ENCODE measurements around the gene PSG7.
"Not testable (repeated sequence)": the region's sequence is repeated elsewhere in the genome, so short reads cannot be mapped to it uniquely, and the experiment has no call there.

Gene PSG7

DNA sequence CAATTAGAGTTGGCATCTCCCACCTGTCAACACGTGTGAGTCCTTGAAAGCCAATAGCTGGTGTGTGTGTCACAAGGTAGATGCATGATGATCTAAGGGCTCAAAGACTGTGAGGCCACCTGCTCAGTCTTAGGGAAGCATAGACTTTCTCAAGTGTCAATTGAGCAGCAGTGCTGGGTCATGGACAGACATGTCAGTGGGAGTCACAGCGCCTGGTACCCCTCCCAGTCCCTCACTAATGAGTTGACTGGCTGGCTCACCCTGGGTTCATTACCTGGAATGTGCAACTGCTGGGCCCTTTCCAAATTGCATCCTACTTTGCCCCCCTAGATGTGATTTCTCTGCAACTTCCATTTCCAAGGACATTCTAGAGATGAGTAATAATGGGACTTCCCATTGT, 10.2 kb downstream of the PSG7 start:
- TF ChIP-seq POLR2AphosphoS5 (IDR thresholded peaks at IDR 0.05; ENCODE audit: low read depth, low read length), result no peak
- no peak for TF ChIP-seq POLR2A (IDR thresholded peaks at IDR 0.05; ENCODE audit: low read depth, low read length)
- TF ChIP-seq TAF1 (IDR thresholded peaks at IDR 0.05; ENCODE audit: borderline replicate concordance, low read depth, low read length), result no peak
- FAIRE-seq (no peak), DNase-seq (ENCODE audit: insufficient read length) (no peak)

DNA sequence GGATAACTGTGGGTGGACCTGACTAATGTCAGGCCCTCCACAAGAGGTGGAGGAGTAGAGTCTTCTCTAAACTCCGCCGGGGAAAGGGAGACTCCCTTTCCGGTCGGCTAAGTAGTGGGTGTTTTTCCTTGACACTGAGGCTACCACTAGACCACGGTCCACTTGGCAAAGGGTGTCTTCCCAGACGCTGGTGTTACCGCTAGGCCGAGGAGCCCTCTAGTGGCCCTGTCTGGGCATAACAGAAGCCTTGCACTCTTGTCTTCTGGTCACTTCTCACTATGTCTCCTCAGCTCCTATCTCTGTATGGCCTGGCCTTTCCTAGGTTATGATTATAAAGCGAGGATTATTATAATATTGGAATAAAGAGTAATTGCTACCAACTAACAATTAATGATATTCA, 13.9 kb downstream of the PSG7 start:
- FAIRE-seq; DNase-seq (ENCODE audit: insufficient read length): not testable (repeated sequence)

DNA sequence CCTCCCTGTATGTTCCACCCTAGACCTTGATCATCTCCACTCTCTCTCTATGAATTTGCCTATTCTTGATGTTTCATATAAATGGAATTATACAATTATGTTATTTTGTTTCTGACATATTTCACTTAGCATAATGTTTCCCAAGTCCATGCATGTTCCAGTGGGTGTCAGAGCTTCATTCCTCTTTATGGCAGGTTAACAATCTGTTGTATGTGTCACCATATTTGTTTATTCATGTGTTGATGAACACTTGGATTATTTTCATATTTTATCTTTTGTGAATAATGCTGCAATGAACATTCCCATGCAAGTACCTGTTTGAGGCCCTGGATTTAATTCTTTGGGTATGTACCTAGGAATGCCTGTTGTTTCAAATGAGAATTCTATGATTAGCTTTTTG, 16.0 kb downstream of the PSG7 start:
- not testable (repeated sequence) for FAIRE-seq

DNA sequence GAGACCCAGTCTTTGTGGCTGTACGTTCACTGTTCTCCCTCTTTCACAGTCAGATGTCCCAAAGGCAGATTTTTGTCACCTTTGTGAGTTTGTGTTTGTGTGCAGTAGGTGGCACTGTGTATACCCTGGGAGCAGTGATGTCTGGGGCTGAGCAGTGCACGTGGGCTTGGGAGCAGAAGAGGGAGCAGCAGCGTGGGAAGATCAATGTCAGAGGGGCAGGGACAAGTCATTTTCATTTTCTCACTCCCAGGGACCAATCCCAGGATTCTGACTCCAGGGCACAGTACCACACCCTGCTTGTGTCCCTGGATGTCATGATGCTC, 17.3 kb downstream of the PSG7 start:
- FAIRE-seq (no peak), DNase-seq (ENCODE audit: insufficient read length) (no peak)

More for the DNA sequence above, 16.0 kb downstream of the PSG7 start:
- not testable (repeated sequence) for DNase-seq (ENCODE audit: insufficient read length)

DNA sequence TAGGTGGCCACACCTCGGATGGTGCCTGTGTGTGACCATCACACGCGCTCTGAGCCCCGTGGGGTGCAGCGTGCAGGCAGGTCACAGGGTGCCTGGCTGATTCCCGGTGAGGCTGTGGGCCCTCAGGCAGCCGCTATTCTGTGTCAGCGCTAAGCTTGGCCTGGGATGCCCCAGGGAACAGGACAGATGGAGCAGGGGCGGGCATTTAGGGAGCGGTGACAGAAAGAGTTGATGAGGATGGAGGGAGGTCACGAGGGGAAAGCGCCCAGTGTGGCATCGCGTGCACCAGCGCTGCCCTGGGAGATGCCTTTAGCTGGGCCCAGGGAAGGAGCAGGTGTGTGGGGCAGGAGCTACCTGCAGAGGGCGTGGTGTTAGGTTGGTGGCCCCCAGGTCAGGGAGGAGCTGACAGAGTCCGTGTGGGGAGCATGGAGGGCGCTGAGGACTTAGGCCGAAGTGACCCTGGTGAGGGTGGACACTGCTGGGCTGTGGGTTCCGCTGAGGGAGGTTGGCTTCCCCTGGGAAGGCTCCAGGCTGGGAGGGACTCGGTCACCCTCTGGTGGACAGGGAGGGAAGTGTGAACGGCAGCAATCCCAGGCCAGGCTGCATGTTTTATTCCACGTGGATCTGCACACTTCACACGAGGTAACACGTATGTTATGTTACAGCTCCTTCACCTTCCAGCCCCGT, 17.8 kb downstream of the PSG7 start:
- FAIRE-seq; DNase-seq (ENCODE audit: insufficient read length): not testable (repeated sequence)

More for the DNA sequence above, 17.3 kb downstream of the PSG7 start:
- TF ChIP-seq POLR2AphosphoS5 (IDR thresholded peaks at IDR 0.05; ENCODE audit: low read depth, low read length), result no peak

DNA sequence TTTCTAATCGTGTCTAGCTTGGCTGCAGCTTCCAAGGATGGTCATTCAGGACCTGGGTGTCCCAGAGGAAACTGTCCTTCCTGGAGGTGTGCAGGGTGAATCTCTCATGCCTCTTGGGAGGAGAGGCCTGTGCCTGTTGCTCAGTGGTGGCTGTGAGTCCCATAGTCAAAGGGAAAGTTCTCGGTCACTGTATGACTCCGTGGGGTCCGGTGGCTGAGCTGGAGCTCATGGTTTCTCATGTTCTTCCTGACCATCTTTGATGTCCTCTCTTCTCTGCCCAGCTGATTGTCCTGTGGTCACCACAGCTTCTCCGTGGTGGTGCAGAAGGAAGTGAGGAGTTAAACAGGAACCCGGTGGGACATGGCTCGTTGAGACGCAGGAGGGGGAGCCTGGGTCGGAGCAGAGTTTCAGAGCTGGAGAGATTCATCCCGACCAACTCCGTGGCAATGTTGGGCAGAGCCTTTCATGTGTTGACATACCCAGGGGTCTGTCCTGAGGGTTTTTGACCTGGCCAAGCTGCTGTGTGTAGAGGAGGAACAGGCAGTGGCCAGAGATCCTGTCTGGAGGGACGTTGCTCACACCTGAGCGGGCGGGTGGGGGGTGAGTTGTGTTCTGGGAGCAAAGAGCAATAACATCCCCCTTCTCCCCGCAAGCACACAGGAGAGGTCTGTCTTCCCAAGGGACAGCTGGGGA, 18.5 kb downstream of the PSG7 start:
- FAIRE-seq; DNase-seq (ENCODE audit: insufficient read length): not testable (repeated sequence)

DNA sequence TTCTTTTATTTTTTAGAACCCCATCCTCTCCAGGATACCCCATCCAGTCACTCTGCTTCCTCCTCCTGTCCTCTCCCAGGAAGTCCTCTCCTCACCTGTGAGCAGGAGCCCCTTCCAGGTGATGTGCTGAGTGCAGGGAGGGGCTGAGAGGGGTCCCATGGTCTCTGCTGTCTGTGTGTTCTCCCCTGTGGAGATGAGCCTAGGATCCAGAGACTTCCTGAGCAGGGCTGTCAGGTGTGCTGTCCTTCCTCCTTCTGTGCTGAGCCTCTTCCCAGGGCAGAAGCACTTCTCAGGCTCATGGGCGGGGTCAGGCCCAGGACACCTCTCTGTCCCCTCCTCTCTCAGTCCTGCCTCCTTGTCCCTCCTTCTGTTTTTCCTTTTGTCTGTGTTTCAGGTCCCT, 19.4 kb downstream of the PSG7 start, which contains the start of gene PSG6:
Gene PSG6 (minus strand): TSS at position 261 of the 400 bp plus-strand sequence. CDS start 102 bp downstream, at position 159.
- FAIRE-seq; DNase-seq (ENCODE audit: insufficient read length): not testable (repeated sequence)

DNA sequence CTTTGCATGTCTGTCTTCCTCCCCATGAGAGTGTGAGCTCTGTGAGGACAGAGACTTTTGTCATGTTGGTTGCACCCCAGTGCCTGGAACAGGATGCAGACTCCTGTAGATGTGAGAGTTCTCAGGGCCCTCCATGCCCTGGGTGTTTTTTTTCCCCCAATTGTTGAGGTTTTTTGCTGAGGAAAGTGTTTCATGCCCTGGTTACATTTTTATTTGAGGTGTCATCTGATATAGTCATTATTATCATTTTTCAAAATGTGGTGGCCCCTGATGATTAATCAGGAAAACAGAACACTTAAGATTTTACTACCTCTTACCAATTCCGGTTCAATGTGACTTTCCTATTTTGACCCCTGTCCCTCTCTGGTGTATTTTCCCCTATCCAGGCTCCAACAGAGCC, 20.1 kb downstream of the PSG7 start:
- not testable (repeated sequence) for DNase-seq (ENCODE audit: insufficient read length); FAIRE-seq

DNA sequence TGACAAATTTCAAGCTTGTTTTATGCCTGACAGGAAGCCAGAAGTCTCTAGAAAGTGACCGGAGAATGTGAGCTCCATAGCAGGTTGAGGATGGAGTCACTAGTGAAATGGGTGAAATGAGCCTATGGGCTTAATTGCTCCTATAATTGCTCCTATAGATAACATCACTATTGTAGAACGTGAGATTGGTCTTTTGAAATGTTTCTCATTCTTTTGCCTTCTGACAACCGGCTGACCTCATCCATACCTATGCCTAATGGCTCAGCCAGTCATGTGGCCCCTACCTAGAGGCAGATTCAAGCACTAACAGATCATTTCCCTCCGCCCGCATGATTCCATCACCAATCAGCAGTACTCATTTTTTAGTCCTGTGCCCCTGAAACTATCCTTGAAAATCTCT, 23.5 kb downstream of the PSG7 start:
- not testable (repeated sequence) for DNase-seq (ENCODE audit: insufficient read length); FAIRE-seq

DNA sequence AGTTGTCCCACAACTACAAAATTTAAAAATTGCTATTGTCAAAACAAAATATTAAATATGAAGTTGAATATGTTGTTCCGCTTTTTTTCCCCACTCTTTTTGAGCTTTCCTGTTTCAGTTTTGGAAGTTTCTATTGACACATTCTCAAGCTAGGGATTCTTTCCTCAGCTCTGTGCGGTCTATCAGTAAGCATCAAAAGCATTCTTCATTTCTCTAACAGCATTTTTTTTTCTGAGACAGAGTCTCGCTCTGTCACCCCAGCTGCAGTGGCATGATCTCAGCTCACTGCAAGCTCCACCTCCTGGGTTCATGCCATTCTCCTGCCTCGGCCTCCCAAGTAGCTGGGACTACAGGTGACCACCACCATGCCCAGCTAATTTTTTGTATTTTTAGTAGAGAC, 24.1 kb downstream of the PSG7 start:
- not testable (repeated sequence) for FAIRE-seq

DNA sequence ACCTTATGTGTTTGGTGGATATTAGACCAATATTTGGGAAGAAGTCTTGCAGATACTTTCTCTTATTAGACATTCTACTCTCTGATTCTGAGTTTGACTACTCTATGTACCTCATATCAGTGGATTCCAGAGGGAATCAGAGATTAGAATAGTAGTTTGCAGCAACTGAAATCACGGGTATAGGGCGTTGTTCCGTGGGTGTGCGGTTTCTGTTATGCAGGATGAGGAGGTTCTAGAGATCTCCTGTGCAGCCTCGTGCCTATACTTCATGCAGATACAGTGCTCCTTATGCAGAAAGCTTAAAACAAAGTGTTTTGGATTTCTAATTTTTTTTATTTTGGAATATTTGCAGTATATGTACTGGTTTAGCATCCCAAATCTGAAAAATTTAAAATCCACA, 25.3 kb downstream of the PSG7 start:
- not testable (repeated sequence) for DNase-seq (ENCODE audit: insufficient read length); FAIRE-seq

More for the DNA sequence above, 24.1 kb downstream of the PSG7 start:
- DNase-seq (ENCODE audit: insufficient read length), result not testable (repeated sequence)

DNA sequence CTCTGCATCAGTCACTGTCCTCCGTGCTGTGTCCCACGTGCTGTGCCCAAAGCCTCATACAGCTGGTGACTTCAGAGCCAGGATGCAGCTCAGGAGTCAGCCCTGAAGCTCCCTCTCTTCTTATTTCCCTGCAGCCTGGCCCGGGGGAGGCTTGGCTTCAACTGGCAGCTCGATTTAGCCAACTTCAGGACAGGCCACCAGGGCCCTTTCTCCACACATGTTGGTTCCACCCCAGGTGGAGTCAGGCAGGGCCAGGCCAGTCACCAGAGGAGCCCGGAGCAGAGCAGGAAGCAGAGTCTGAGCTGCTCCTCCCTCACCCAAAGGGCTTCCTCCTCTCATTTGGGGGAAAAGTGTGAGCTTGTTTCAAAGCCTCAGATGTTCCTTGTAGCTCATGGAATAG, 30.8 kb downstream of the PSG7 start:
- not testable (repeated sequence) for DNase-seq (ENCODE audit: insufficient read length); FAIRE-seq

DNA sequence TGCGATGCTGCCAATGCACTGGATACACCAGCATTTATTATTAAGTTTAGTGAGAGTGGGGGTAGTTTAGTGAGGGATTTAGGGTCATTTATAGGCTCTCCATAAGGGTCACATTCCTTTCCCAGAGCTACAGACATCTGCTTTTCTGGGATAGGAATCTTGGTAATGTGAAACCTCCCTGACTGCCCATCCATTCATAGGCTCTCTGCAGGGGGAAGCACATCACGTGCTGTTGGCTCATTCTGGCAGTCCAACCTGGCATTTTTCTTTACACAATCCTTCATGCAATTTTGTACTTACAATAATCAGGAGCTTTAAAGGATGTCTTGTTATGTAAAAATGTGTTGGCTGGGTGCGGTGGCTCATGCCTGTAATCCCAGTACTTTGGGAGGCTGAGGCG, 36.4 kb downstream of the PSG7 start:
- not testable (repeated sequence) for FAIRE-seq; DNase-seq (ENCODE audit: insufficient read length)

DNA sequence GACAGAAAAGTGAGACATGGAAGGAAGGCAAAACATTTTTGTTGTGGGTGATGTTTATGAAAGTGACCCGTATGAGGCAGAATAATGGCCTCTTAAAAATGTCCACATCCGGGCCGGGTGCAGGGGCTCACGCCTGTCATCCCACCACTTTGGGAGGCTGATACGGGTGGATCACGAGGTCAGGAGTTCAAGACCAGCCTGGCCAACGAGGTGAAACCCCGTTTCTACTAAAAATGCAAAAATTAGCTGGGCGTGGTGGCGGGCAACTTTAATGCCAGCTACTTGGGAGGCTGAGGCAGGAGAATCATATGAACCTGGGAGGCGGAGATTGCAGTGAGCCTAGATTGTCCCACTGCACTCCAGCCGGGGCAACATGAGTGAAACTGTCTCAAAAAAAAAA, 37.3 kb downstream of the PSG7 start:
- not testable (repeated sequence) for DNase-seq (ENCODE audit: insufficient read length); FAIRE-seq

DNA sequence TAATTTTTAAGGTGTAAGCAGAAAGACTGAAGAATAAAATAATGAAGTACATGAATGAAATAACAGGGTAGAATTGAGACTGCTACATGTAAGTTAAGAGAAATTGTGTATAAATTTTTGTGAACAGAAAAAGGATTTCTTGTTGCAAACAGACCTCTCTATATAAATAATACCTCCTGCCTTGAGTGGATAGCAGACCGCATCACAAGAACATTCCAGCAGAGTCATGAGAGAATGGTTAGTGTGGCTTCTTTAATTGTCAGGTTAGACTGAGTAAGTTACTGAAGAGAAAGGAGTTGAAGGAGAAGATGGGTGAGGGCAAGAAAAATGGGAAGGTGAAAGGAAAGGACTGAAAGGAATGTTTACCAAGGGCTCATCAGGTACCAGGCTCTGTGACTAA, 37.9 kb downstream of the PSG7 start:
- not testable (repeated sequence) for DNase-seq (ENCODE audit: insufficient read length); FAIRE-seq

DNA sequence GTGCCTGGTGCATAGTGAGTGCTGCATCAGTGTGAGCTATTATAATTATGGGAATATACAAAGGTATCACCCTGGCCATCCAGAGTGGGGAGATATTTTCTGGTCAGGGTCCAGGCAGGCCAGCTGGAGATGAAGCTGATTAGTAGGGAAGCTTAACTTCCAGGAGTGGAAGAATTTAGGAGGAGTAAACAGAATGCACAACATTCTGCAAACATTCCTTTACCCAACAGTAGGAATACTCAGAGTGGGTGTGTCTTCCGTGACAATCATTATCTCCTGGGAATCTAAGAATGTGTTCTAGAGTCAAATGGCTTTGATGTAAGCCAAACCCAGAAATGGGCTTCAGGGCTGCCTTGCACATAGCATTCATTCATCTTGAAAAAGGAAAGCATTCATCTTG, 38.4 kb downstream of the PSG7 start:
- not testable (repeated sequence) for FAIRE-seq; DNase-seq (ENCODE audit: insufficient read length)

DNA sequence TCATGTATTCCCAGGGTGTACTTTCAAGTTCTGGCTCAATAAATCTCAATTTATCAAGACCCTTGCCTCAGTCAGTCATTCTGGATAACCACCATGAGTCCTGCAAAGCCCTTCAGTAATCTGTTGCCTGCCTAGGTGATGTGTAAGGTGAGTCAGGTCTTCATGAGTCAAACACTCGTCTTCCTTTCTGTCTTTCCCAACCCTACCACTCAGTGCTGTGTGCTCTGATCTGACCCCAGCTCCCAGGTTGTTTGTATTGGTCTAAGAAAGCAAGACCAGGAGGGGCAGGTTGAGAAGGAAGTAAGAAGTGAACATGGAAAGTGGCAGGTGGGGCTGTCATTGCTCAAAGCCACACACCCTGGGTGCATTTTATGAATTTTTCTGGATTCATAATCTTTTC, 39.3 kb downstream of the PSG7 start:
- not testable (repeated sequence) for FAIRE-seq; DNase-seq (ENCODE audit: insufficient read length)

DNA sequence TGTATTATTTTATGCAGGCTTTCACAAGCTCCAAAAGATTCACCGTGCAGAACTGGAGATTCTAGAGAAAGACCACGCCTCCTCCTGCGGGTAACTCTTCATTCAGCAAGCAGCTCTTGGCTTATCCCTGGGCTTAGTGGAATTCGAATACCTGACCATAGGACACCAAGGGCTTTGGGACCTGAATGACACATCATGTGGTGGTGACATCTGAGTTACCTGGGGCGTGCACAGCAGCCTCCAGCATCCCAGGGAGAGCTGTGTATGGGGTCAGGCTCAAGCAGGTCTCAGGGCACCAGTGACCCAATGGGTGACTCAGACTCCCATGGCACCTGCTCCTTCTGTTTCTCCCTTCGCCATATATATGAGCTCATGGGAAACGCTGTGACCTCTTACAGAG, 46.6 kb downstream of the PSG7 start:
- not testable (repeated sequence) for FAIRE-seq; DNase-seq (ENCODE audit: insufficient read length)

DNA sequence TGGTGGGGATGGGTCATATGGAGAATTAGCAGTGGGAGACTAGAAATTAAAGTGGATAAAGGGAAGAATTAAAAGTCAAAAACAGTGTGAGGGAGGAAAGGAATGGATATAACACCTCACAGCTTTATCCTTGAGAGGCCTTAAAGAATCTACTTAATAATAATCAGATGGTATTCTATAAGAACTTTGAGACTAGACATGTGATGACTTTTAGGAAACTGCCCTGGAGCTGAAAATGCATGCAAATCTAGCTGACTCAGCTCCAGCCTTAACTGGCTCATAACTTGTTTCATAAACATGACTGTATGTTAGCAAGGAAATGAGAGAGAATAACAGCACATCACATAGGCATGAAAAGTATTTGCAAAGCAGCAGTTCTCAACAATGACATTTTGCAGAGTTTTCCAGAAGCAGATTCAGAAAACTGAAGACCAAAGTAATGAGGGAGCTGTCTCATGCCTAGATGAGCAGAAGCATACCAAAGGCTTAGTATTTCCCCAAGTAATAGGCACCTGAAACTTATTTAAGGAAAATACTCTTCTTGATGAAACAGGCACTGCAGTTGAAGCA, 49.0 kb downstream of the PSG7 start:
- DNase-seq (ENCODE audit: insufficient read length); FAIRE-seq: not testable (repeated sequence)

DNA sequence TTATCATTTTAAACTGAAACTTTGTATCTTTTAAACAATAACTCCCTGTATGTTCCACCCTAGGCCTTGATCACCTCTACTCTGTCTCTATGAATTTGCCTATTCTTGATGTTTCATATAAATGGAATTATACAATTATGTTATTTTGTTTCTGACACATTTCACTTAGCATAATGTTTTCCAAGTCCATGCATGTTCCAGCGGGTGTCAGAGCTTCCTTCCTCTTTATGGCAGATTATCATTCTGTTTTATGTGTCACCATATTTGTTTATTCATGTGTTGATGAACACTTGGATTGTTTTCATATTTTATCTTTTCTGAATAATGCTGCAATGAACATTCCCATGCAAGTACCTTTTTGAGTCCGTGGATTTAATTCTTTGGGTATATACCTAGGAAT, 54.3 kb downstream of the PSG7 start:
- DNase-seq (ENCODE audit: insufficient read length); FAIRE-seq: not testable (repeated sequence)

All from GM12892 (cell line).